HEK293T (cell line): ENCODE data around the gene ATG3.

ENCODE experiments used
- ARNT ChIP-seq: fragments of 450-650 bp; IDR thresholded peaks from 2 replicates; pipeline ENCODE4 v1.6.1; 2017; ENCODE audit warnings: mild to moderate bottlenecking
- BHLHE40 ChIP-seq: fragments of 450-650 bp; IDR thresholded peaks from 2 replicates; pipeline ENCODE4 v1.6.1; 2016; ENCODE audit warnings: mild to moderate bottlenecking, moderate library complexity, borderline replicate concordance
- ELF4 ChIP-seq: fragments of 450-650 bp; IDR thresholded peaks from 2 replicates; pipeline ENCODE4 v1.6.1; 2017; ENCODE audit warnings: antibody characterized with exemption
- FOXA1 ChIP-seq: fragments of 450-650 bp; IDR thresholded peaks from 2 replicates; pipeline ENCODE4 v1.6.1; 2016; ENCODE audit warnings: mild to moderate bottlenecking
- FOXK2 ChIP-seq: fragments of 450-650 bp; IDR thresholded peaks from 2 replicates; pipeline ENCODE4 v1.6.1; 2016; ENCODE audit warnings: mild to moderate bottlenecking
- FOXM1 ChIP-seq: fragments of 450-650 bp; IDR thresholded peaks from 2 replicates; pipeline ENCODE4 v1.6.1; 2017; ENCODE audit warnings: mild to moderate bottlenecking, borderline replicate concordance
- HDGF ChIP-seq: fragments of 450-650 bp; IDR thresholded peaks from 2 replicates; pipeline ENCODE4 v1.6.1; 2017; ENCODE audit warnings: antibody characterized with exemption, borderline replicate concordance
- L3MBTL2 ChIP-seq: fragments of 450-650 bp; conservative IDR thresholded peaks from 2 replicates; pipeline ENCODE4 v1.6.1; 2016; ENCODE audit warnings: mild to moderate bottlenecking
- LEF1 ChIP-seq: fragments of 450-650 bp; IDR thresholded peaks from 2 replicates; pipeline ENCODE4 v1.6.1; 2017; ENCODE audit warnings: mild to moderate bottlenecking, borderline replicate concordance
- SP1 ChIP-seq: fragments of 450-650 bp; IDR thresholded peaks from 2 replicates; pipeline ENCODE4 v1.6.1; 2017
- SUZ12 ChIP-seq: fragments of 450-650 bp; IDR thresholded peaks from 2 replicates; pipeline ENCODE4 v1.6.1; 2016; ENCODE audit warnings: mild to moderate bottlenecking
- TARDBP ChIP-seq: fragments of 450-650 bp; IDR thresholded peaks from 2 replicates; pipeline ENCODE4 v1.6.1; 2016
- ZNF384 ChIP-seq: fragments of 450-650 bp; IDR thresholded peaks from 2 replicates; pipeline ENCODE4 v1.6.1; 2016
- TF ChIP-seq, protein P1 (sequence below): fragments of 450-650 bp; IDR thresholded peaks from 2 replicates; pipeline ENCODE4 v1.6.1; 2016

DNA sequence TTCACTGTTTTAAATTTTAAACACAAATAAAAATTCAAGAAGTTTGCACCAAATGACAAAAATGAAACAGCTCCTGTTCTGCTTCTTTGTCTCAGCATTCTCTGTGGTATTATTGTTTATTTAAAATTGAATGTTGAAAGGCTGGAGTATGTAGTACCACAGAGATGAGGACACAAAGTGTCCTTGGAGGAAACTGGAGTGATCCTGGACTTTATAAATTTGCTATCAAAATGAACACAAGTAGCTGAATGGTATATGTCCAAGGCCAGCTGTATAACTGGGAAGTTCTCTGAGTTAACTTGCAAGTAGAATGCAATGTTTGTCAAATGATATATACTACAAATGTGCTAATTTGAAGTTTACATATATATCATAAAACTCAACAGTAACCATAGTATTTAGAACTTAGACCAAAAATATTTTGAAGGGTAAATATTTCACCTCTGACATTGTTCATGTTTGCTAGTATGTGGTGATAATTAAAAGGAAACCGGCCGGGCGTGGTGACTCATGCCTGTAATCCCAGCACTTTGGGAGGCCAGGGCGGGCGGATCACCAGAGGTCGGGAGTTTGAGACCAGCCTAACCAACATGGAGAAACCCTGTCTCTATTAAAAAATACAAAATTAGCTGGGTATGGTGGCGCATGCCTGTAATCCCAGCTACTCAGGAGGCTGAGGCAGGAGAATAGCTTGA is 74.8 kb downstream of the ATG3 start:
- no peak for TF ChIP-seq TARDBP
- TF ChIP-seq BHLHE40 = no peak
- TF ChIP-seq FOXA1 = no peak
- TF ChIP-seq ZNF384 = no peak
- TF ChIP-seq FOXM1 = no peak
- TF ChIP-seq HDGF = no peak
- TF ChIP-seq, protein P1, sequence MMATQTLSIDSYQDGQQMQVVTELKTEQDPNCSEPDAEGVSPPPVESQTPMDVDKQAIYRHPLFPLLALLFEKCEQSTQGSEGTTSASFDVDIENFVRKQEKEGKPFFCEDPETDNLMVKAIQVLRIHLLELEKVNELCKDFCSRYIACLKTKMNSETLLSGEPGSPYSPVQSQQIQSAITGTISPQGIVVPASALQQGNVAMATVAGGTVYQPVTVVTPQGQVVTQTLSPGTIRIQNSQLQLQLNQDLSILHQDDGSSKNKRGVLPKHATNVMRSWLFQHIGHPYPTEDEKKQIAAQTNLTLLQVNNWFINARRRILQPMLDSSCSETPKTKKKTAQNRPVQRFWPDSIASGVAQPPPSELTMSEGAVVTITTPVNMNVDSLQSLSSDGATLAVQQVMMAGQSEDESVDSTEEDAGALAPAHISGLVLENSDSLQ = no peak
- no peak for TF ChIP-seq L3MBTL2
- TF ChIP-seq SUZ12 = no peak
- no peak for TF ChIP-seq LEF1
- TF ChIP-seq ELF4 = no peak
- TF ChIP-seq SP1 = no peak
- TF ChIP-seq FOXK2 = no peak
- no peak for TF ChIP-seq ARNT
